ENCODE results near the gene PRXL2A. TPM values are rescaled to one million over a fixed set of nuclear protein-coding genes. Genes with fewer than 3 reads are reported as not detected.

The PRXL2A gene
- total and polyA plus RNA-seq, 2 of the 4 experiments (the other 2 are of a cell fraction) = 0.90 to 0.92 TPM

DNA sequence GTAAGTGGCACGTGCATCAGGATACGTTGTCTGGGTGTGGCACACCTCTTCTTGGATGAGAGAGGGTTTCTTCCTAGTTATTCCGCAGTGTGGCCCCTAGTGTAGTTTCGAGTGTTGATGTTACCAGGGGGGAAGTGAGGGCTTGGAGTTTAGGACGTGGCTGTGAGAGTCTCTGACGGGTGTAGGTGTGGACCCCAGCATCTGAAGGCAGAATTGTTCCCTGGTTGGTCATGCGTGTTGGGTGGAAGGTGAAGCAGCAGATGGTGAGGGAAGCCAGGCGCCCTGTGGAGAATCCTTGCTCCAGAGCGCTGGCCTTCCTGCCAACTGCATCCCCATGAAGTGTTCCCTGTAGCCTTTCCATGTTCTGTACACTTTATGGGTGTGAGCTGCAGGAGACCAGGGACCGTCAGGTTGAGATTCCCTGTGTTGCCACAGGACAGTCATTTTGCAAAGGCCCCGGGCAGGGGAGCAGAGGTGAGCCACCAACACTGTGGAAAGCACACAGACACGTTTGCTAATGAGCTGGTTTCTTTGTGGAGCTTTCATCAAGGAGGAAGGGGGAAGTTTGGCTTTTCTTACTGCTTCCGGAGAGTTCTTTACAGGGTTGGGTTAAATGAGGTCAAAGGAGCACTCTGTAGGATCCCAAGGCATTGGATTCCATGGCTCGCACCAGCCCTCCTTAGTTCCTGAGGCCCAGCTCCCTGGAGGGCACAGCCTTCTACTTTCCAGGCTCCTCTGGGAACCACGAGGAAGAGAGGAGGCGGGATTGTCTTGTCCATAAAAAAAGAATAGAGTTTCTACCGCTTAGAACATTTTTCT is 77.8 kb downstream of the PRXL2A start:
- Histone ChIP-seq H3K9ac (ENCODE audit: low read depth, low read length) (no peak overlapping the region), H3K56ac (ENCODE audit: extremely low read depth, insufficient read depth, low read length) (no peak overlapping the region), H3K9me3 (ENCODE audit: control insufficient read depth, insufficient read depth, low read length) (no peaks in the 10 kb centered on the region), H3K18ac (ENCODE audit: low read depth, low read length) (no peak overlapping the region), H4K8ac (ENCODE audit: low read depth in 2 of 2, low read length in 2 of 2) (no peak overlapping the region), H2BK15ac (ENCODE audit: low read depth, low read length) (no peak overlapping the region), H2AK5ac (ENCODE audit: low read depth, low read length) (no peak overlapping the region), H3K36me3 (ENCODE audit: control insufficient read depth, insufficient read depth, low read length) (peaks cover 15% of the 10 kb centered on the region), H3K23ac (ENCODE audit: low read depth, low read length) (no peak overlapping the region), H4K91ac (ENCODE audit: insufficient read depth, low read depth, low read length) (no peak overlapping the region), H3K4me1 (ENCODE audit: control insufficient read depth, insufficient read depth, low read length) (peaks cover 2% of the 10 kb centered on the region), H4K5ac (ENCODE audit: low read depth, low read length) (no peak overlapping the region), H3K27me3 (ENCODE audit: control insufficient read depth, insufficient read depth, low read length) (no peaks in the 10 kb centered on the region), H3K79me1 (ENCODE audit: low read depth in 1 of 2, low read length in 2 of 2) (peaks cover 51 to 83% of the 10 kb centered on the region in 2 experiments), H2BK5ac (ENCODE audit: low read depth, low read length, poor library complexity, severe bottlenecking) (no peak overlapping the region), H3K4me2 (ENCODE audit: low read depth, low read length) (no peak overlapping the region), H3K9me1 (ENCODE audit: insufficient read depth, low read length) (peaks cover 28% of the 10 kb centered on the region), H3K27ac (ENCODE audit: insufficient read depth, low read length) (no peak overlapping the region), H4K20me1 (ENCODE audit: insufficient read depth, low read length) (peaks cover 42% of the 10 kb centered on the region), H2BK20ac (ENCODE audit: low read depth, low read length) (no peak overlapping the region), H3K4me3 (ENCODE audit: insufficient read depth, low read depth, low read length) (no peak overlapping the region), H2AFZ (replicated peaks; ENCODE audit: low read length, poor library complexity) (no peak overlapping the region), H2AK9ac (replicated peaks; ENCODE audit: low read depth, low read length, poor library complexity) (no peak overlapping the region), H3K14ac (replicated peaks; ENCODE audit: low read depth, low read length) (no peak overlapping the region), H2BK120ac (ENCODE audit: low read depth, low read length) (no peak overlapping the region), H3K4ac (ENCODE audit: low read depth, low read length) (no peak overlapping the region)
- dilution Hi-C loops (cut with HindIII; ENCODE audit: low sequenced_read_pairs, unreplicated experiment) (no loop called here), intact Hi-C loops (cut with micrococcal nuclease) (no loop called here), in situ Hi-C loops (cut with MboI; ENCODE audit: low sequenced_read_pairs) (no loop called here)
- WGBS, 2 experiments (ENCODE audit: extremely low coverage in 2 of 2, insufficient read length in 1 of 2) = 90% methylated on average over 7 of the region's 17 CpGs; no CpG with 5 or more reads in 1 of the 2 experiments
- CTCF ChIA-PET = no interaction called here
- DNase-seq (no peak), ATAC-seq (ENCODE audit: low read depth) (no peak)
- POLR2A ChIA-PET (ENCODE audit: unreplicated experiment) = no interaction called here
- TF ChIP-seq POLR2A (IDR thresholded peaks at IDR 0.05; ENCODE audit: low read depth, low read length) (no peak), MXI1 (IDR thresholded peaks at IDR 0.05; ENCODE audit: borderline replicate concordance, low read depth, low read length) (no peak), RAD21 (IDR thresholded peaks at IDR 0.05; ENCODE audit: low read length) (no peak), FOS (IDR thresholded peaks at IDR 0.05; ENCODE audit: low read depth, low read length) (no peak), RCOR1 (IDR thresholded peaks at IDR 0.05; ENCODE audit: insufficient replicate concordance, low read length) (no peak), CEBPB (IDR thresholded peaks at IDR 0.05; ENCODE audit: low read depth, low read length) (no peak)
- TF ChIP-seq, protein P1, sequence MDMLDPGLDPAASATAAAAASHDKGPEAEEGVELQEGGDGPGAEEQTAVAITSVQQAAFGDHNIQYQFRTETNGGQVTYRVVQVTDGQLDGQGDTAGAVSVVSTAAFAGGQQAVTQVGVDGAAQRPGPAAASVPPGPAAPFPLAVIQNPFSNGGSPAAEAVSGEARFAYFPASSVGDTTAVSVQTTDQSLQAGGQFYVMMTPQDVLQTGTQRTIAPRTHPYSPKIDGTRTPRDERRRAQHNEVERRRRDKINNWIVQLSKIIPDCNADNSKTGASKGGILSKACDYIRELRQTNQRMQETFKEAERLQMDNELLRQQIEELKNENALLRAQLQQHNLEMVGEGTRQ (IDR thresholded peaks at IDR 0.05; ENCODE audit: low read depth, low read length) = no peak
- no TSS peak for BruUV-seq (replicated peaks)

Other genes with a start within 250 kb of the PRXL2A start
- 39.4 and 40.8 TPM in 2 replicates for gene ANXA11, start 203.0 kb upstream of the PRXL2A start, total RNA-seq (2012; rRNA removed)
- gene ANXA11, start 203.0 kb upstream of the PRXL2A start, polyA plus RNA-seq (2012; rRNA removed) = 109 and 114 TPM in 2 replicates
- gene MAT1A, start 118.9 kb upstream of the PRXL2A start, total RNA-seq (2012; rRNA removed) = not detected in 2 replicates
- gene MAT1A, start 118.9 kb upstream of the PRXL2A start, polyA plus RNA-seq (2012; rRNA removed) = not detected in 2 replicates
- gene DYDC1, start 51.8 kb upstream of the PRXL2A start, total RNA-seq (2012; rRNA removed) = not detected in 2 replicates
- gene DYDC1, start 51.8 kb upstream of the PRXL2A start, polyA plus RNA-seq (2012; rRNA removed) = not detected in 2 replicates
- not detected in 2 replicates for gene DYDC2, start 51.8 kb upstream of the PRXL2A start, total RNA-seq (2012; rRNA removed)
- gene DYDC2, start 51.8 kb upstream of the PRXL2A start, polyA plus RNA-seq (2012; rRNA removed) = not detected in 2 replicates
- gene TSPAN14, start 45.8 kb downstream of the PRXL2A start, total RNA-seq (2012; rRNA removed) = 13.3 and 18.5 TPM in 2 replicates
- 40.6 and 43.0 TPM in 2 replicates for gene TSPAN14, start 45.8 kb downstream of the PRXL2A start, polyA plus RNA-seq (2012; rRNA removed)
- not detected in 2 replicates for gene SH2D4B, start 129.4 kb downstream of the PRXL2A start, total RNA-seq (2012; rRNA removed)
- not detected in 2 replicates for gene SH2D4B, start 129.4 kb downstream of the PRXL2A start, polyA plus RNA-seq (2012; rRNA removed)

Measured in IMR-90 (cell line).